SK-MEL-5 (cell line): Measurements from ENCODE around the gene GATA6. TPM values are rescaled to one million over a fixed set of nuclear protein-coding genes. Genes with fewer than 3 reads are reported as not detected.
"Not testable (repeated sequence)": the region's sequence is repeated elsewhere in the genome, so short reads cannot be mapped to it uniquely, and the experiment has no call there.

ENCODE experiments used
- DNase-seq: peaks from one replicate; pipeline ENCODE4 v3.0.0-alpha.2; 2016; ENCODE audit warnings: low read depth, low spot score
- in situ Hi-C: cut with HindIII; loops from 2 replicates; pipeline ENCODE4 v1.10.0; 2016; ENCODE audit warnings: low sequenced_read_pairs, high pct_unique_total_duplicates, low pct_unique_long_range_greater_than_20kb
- total RNA-seq: library from RNA; depleted of rRNA; stranded (reverse); fragments of >200 nt; shearing (Covaris generic); gene quantifications from 2 replicates; pipeline ENCODE4 v1.2.3, GENCODE V29; 2014

The GATA6 gene
- total RNA-seq, 1 experiment from 2014 or later = 2.1 TPM

- no peak for DNase-seq
- in situ Hi-C loops = no loop called here
Measured at GRCh38 chr18:22174341-22175145, 5.2 kb downstream of the GATA6 start.

DNA sequence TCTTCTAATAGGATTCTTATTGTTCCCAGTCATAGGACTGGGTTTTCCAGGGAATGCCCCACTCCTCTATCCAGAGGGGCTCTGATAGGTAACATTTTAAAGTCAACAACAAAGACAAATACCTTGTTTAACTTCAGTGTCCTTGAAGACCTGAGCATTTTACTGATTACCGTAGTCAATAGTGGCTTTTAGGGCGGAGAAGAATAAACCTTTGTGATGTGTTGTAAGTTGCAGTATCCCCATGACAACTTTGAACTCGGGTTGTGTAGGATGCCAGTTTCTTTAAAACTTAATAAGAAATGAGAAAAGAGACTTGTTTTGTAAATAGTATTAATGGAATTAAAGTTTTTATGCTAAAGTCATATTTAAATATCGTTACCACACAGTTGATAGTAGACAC, 6.0 kb downstream of the GATA6 start:
- in situ Hi-C loops = no loop called here
- no peak for DNase-seq

- no peak for DNase-seq
- in situ Hi-C loops = no loop called here
Measured at GRCh38 chr18:22176420-22177326, 7.3 kb downstream of the GATA6 start.

GRCh38 chr18:22177327-22177871, 8.0 kb downstream of the GATA6 start:
- no peak for DNase-seq
- in situ Hi-C loops = no loop called here

DNA sequence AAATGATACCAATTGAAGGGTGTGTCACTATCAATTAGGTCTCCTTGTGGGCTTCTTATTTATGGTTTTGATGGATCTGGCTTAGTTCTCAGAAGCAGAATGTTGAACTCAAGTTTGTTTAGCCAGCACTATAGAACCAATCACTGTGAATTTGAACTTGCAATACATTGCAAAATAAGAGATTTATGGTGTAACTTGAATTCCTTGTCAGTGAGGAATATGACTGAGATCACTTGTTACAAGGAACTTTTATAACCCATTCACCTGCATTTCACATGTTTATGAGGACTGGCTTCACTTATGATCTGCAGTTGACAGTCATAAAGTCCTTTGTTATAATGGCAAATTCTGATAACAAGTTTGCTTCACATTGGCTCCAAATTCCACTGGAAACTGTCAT, 9.8 kb downstream of the GATA6 start:
- in situ Hi-C loops = no loop called here
- DNase-seq = no peak

DNA sequence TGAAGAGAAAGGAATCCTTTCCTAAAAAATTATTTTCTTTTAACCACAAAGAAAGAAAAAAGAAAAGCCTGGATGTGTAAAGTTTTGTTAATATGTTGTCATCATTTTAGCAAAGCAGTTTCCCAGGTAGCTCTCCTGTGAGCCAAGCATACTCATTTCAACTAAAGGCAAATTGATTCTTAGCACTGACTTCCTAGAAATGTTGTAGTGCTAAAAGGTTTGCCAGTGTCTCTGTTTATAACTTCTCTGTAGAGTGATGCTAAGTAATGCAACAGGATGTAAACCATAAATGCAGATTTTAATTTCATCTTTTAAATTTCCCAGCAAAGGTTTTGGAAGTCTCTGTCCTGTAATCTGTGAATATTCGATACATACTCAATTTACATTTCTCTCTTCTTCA, 10.2 kb downstream of the GATA6 start:
- in situ Hi-C loops = no loop called here
- no peak for DNase-seq

- in situ Hi-C loops = no loop called here
Measured at GRCh38 chr18:22180722-22181121, 11.3 kb downstream of the GATA6 start.

GRCh38 chr18:22182884-22183697, 13.7 kb downstream of the GATA6 start:
- in situ Hi-C loops = no loop called here
- no peak for DNase-seq

More at GRCh38 chr18:22180722-22181121, 11.3 kb downstream of the GATA6 start:
- no peak for DNase-seq

GRCh38 chr18:22183698-22184170, 14.3 kb downstream of the GATA6 start:
- in situ Hi-C loops = no loop called here
- DNase-seq = no peak

- in situ Hi-C loops, DNase-seq: not testable (repeated sequence)
Measured at GRCh38 chr18:22184573-22184972, 15.2 kb downstream of the GATA6 start.

GRCh38 chr18:22185273-22185672, 15.9 kb downstream of the GATA6 start:
- no peak for DNase-seq
- in situ Hi-C loops = no loop called here

- in situ Hi-C loops = no loop called here
- no peak for DNase-seq
Measured at GRCh38 chr18:22185771-22186386, 16.5 kb downstream of the GATA6 start.

- in situ Hi-C loops = no loop called here
Measured at GRCh38 chr18:22186484-22186971, 17.1 kb downstream of the GATA6 start.

GRCh38 chr18:22188559-22189267, 19.3 kb downstream of the GATA6 start:
- in situ Hi-C loops = no loop called here
- DNase-seq = no peak

More at GRCh38 chr18:22186484-22186971, 17.1 kb downstream of the GATA6 start:
- DNase-seq = no peak

DNA sequence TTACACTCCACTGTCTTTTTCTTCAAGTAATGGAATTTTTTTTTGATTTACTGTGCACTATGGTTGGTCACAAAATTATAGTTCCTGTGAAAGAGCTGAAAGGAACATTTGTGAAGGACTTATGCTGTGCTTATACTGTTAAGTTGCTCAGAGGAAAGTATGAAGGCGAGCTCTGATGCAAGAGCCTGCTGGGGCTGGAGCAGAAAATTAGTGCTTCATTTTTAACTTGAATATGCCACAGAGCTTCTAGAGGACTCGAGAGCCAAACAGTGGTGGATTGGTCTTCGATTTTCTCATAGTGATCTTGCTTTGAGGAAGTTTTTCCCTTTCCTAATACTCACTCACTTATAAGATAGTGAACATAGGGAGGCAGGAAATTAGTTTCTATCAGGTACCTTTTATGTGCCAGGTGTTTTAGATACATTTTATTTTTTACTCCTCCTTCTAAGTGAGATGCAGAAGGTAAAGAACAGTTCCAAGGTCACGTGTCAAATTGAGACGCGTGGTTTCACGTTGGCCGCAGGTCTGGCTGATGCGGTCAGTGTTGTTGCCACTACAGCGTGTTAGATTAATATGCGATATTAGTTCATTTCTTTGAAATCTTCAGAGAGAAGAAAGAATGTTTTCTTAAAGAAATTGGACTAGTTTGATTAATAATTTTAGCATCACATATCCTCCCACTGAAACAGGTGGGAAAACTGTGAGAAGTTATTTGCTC, 20.2 kb downstream of the GATA6 start:
- no peak for DNase-seq
- in situ Hi-C loops = no loop called here

DNA sequence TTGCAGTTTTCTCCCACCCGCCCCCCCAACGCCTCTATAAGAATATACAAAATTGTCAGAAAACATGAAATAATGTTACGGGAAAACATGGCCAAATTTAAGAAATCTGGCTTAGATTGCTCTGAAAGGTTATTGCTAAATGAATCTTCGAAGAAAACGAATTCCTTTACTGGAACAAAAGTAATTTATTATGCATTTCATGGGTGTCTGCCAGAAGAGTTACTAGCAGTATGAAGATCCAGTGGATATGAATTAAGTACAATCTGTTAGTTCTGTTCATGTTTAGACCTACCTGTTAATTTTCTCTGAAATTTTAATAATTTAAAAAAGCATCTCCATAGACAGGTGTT, 21.9 kb downstream of the GATA6 start:
- in situ Hi-C loops = no loop called here
- DNase-seq = no peak
